ENCODE results near the gene CLDN11. TPM values are rescaled to one million over a fixed set of nuclear protein-coding genes. Genes with fewer than 3 reads are reported as not detected.
A peak's percentile ranks its signal among the peaks of the same experiment; 100 is the strongest.

Gene CLDN11
- polyA plus RNA-seq, 1 donor from 2014 or later: not detected

DNA sequence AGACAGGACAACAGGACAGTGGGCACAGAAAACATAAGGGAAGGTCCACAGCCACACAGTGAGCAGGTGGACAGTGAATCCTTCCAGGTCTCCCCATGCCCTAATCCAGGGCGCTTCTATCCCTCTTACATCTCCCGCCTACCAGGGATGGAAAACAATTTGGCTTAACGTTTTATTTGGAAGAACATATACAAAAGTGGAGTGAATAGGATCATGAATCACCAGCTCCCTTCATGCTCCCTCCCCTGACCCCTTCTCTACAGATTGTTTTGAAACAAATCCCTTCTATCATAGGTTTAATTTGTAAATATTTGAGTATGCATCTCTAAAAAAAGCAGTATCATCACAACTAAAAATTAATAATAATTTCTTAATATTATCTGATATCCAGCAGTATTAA, 52.5 kb downstream of the CLDN11 start:
- H3K27ac Mint-ChIP-seq: no peak overlapping the region
- H3K4me1 Mint-ChIP-seq: no peaks in the 10 kb centered on the region
- H3K9me3 Mint-ChIP-seq: no peaks in the 10 kb centered on the region
- H3K4me3 Mint-ChIP-seq: no peak overlapping the region
- no peaks in the 10 kb centered on the region for H3K36me3 Mint-ChIP-seq
- H3K27me3 Mint-ChIP-seq: peaks cover 18% of the 10 kb centered on the region

DNA sequence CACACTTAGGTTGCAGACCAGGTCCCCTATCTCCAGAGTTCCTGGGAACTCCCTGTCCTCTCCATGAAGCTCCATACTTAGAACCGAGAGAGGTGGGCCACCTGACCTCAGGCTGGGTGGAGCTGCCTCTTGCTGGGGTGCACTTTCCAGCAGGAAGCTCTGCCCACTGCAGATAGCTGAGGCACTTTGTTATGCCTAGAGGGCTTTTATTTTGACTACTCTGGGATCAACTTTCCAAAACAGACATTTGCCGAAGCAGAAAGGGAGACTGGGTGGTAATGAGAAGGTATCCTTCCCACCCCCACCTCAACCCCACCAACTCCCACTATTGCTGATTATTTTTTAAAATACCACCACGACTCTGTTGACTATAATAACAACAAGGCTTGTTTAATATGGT, 54.7 kb downstream of the CLDN11 start:
- Mint-ChIP-seq H3K27me3 (peaks cover 22% of the 10 kb centered on the region), H3K4me1 (no peaks in the 10 kb centered on the region), H3K27ac (no peak overlapping the region), H3K9me3 (no peaks in the 10 kb centered on the region), H3K36me3 (no peaks in the 10 kb centered on the region), H3K4me3 (no peak overlapping the region)

DNA sequence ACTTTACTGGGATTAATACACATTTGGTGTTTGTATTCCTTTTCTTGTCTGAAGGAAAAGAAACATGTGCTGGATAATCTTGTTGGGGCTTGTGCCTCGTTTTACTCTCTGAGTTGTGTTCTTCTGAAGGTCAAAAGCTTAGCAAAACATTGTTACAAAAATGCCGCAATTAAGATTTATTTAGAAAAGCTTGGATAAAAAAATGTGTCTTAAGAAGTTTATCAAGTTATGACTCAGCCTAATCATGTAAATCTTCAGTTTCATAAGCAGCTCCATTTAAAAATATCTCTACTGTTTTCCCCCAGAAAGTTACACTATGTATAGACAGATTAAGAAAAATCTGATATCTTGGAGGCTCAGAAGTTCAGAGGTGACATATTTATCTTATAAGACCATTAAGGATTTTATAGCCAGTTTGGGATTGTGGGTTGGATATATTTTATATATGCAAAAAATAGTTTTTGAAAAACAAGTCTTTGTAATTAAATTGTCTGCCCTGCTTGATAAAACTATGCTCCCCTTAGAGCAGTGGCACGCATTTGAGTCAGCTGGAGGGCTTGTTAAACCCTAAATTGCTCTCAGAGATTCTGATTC, 56.5 kb downstream of the CLDN11 start:
- H3K36me3 Mint-ChIP-seq: no peaks in the 10 kb centered on the region
- H3K9me3 Mint-ChIP-seq: no peaks in the 10 kb centered on the region
- H3K27me3 Mint-ChIP-seq: peaks cover 23% of the 10 kb centered on the region
- no peak overlapping the region for H3K27ac Mint-ChIP-seq
- no peak overlapping the region for H3K4me3 Mint-ChIP-seq
- no peaks in the 10 kb centered on the region for H3K4me1 Mint-ChIP-seq

DNA sequence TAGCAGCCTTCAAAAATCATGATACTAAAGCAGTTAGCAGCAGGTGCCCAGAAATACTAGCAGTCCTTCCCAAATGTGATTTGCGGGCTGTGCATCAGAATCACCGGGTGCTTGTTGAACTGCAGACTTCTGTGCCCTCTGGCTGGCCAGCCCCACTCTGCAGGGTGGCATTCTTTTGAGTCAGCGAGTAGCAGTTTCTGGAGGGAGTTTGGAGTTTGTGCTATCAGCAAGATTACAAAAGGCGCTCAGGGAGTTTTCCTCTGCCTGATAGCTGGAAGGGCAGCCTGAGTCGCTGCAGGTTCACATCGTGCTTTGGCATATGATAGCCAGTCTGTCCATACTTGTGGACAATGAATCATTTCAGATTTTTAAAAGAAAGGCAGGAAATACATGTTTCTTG, 57.6 kb downstream of the CLDN11 start:
- Mint-ChIP-seq H3K27ac (no peak overlapping the region), H3K36me3 (no peaks in the 10 kb centered on the region), H3K4me1 (no peaks in the 10 kb centered on the region), H3K9me3 (no peaks in the 10 kb centered on the region), H3K4me3 (no peak overlapping the region), H3K27me3 (peaks cover 24% of the 10 kb centered on the region)

DNA sequence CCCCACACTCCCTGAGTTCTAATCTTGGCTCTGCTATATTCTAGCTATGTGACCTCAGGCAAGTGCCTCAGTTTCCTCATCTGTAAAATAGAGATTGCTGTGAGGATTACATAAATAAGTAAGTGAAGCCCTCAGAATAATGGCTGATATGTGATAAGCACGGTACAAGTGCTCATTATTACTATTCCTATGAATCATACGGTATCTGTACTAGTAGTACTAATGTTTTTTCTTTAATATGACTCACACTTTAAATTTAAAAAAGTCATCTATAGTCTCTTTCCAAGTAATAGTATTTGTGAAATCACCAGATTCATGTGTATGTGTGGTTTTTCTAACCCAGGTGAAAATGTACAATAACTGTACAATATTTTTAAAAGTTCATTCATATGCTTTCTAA, 58.7 kb downstream of the CLDN11 start:
- H3K9me3 Mint-ChIP-seq: no peaks in the 10 kb centered on the region
- no peaks in the 10 kb centered on the region for H3K4me1 Mint-ChIP-seq
- no peak overlapping the region for H3K4me3 Mint-ChIP-seq
- peaks cover 24% of the 10 kb centered on the region for H3K27me3 Mint-ChIP-seq
- H3K36me3 Mint-ChIP-seq: no peaks in the 10 kb centered on the region
- H3K27ac Mint-ChIP-seq: peak overlapping the region in 1 of 3 donors; percentile 17

DNA sequence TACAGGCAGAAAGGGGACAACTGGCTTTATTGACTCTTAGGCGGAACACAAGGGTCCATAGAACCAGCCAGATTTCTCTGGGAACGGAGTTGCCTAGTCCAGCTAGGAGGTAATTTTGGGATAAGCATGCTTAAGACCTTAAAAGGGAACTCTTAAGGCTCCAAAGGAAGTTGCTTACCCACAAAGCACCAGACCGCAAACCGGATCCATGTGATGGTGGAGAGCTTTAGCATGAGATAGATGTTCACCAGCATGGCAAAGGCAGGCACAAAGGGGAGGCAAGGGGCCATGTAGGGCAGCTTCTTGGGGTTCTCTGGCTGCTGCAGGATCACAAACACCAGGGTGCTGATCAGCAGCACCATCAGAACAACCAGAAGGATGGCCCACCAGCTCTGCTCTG, 61.4 kb downstream of the CLDN11 start:
- Mint-ChIP-seq H3K27me3 (peaks cover 16% of the 10 kb centered on the region), H3K36me3 (no peaks in the 10 kb centered on the region), H3K4me3 (no peak overlapping the region), H3K4me1 (no peaks in the 10 kb centered on the region), H3K27ac (no peak overlapping the region), H3K9me3 (no peaks in the 10 kb centered on the region)

DNA sequence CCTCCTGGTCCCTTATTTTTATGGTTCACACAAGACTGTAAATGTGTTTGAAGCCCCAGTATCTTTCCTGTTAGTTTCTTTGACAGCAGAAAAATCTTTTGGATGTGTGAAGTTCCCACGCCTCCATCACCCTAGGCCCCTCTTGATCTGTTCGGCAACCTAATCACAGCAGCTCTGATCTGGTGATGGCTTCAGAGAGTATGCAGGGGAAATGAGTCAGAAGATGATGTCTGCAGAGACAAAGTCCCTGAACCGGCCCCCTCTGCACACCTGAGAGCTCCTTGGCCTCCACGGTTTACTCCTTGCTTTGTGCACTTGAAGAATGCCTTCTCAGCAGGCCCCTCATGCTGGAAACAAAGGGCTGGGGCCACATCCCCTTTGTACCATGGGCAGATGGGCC, 63.5 kb downstream of the CLDN11 start:
- peaks cover 19% of the 10 kb centered on the region for H3K27me3 Mint-ChIP-seq
- H3K36me3 Mint-ChIP-seq: no peaks in the 10 kb centered on the region
- H3K27ac Mint-ChIP-seq: no peak overlapping the region
- H3K4me3 Mint-ChIP-seq: no peak overlapping the region
- H3K9me3 Mint-ChIP-seq: no peaks in the 10 kb centered on the region
- H3K4me1 Mint-ChIP-seq: no peaks in the 10 kb centered on the region

DNA sequence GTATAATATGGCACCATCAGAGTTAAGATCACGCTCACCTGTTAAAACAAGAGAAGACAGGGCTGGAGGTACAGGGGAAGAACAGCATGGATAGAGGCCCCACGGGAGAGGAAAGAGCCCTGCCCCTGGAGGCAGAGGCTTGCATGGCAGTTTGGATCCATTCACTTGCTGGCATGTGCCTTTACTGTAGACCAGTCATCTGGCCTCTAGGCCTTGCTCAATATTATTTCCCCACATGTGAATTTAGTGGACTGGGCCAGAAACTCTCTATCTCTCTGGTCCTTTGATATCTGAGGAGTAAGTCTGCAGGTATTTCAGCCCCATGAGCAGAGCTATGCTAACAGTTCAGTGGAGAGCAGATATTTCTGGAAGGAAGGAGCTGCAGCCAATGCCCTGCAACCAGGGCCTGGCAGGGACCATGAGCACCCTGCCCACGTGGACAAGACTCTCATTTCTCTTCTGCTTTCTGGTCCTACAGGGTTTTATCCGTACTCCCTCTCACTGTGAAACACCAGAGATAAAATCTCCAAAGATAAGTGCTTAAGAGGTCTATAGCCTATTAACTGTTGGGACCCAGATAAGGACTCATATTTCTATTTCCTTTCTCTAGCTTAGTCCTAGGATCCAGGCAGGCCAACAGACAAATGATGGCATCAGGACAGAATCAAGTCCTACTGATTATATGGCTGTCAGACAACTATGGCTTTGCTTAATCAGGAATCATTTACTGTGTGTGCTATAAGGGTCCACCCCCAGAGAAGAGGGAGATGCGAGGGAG, 65.0 kb downstream of the CLDN11 start:
- no peaks in the 10 kb centered on the region for H3K9me3 Mint-ChIP-seq
- H3K36me3 Mint-ChIP-seq: no peaks in the 10 kb centered on the region

More for the DNA sequence above, 65.0 kb downstream of the CLDN11 start:
- H3K4me1 Mint-ChIP-seq: no peaks in the 10 kb centered on the region
- H3K27ac Mint-ChIP-seq: no peak overlapping the region
- peaks cover 23% of the 10 kb centered on the region for H3K27me3 Mint-ChIP-seq
- no peak overlapping the region for H3K4me3 Mint-ChIP-seq

Other genes with a start within 250 kb of the CLDN11 start
- gene PHC3, start 237.1 kb upstream of the CLDN11 start, polyA plus RNA-seq: 81.2 TPM
- gene PRKCI, start 196.4 kb upstream of the CLDN11 start, polyA plus RNA-seq: 12.9 TPM
- gene SKIL, start 61.2 kb upstream of the CLDN11 start, polyA plus RNA-seq: 10.0 TPM
- gene SLC7A14, start 167.2 kb downstream of the CLDN11 start, polyA plus RNA-seq: not detected

Measured in IgD-negative memory B cell (primary cell).